Measurements from ENCODE around the gene BTN1A1.

BTN1A1 gene

GRCh38 chr6:26487466-26487865, 12.6 kb upstream of the BTN1A1 start:
- no peak for TF ChIP-seq CTCF (conservative IDR thresholded peaks at IDR 0.05)
- no peak overlapping the region for H3K27ac ChIP-seq

GRCh38 chr6:26489996-26490964, 9.8 kb upstream of the BTN1A1 start:
- no peak overlapping the region for H3K27ac ChIP-seq
- TF ChIP-seq CTCF (conservative IDR thresholded peaks at IDR 0.05), result no peak

DNA sequence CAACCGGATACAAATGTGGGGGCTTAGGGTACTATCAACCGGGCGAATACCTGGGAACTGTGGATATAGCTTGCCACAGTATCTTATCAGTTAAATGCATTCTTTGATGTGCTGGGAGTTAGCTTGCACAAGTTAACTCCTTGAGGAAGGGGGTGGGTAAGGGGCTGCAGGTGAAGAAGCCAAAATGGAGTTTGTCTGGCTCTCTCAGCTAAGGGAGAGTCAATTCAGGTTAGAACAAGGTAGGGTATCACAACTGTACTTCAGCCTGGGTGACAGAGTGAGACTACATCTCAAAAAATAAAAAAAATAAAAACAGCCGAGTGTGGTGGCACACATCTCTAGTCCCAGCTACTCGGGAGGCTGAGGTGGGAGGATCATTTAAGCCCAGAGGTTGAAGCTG, 8.5 kb upstream of the BTN1A1 start:
- TF ChIP-seq CTCF (conservative IDR thresholded peaks at IDR 0.05), result no peak
- H3K27ac ChIP-seq, result no peak overlapping the region

GRCh38 chr6:26493258-26493657, 6.8 kb upstream of the BTN1A1 start:
- H3K27ac ChIP-seq, result no peak overlapping the region

GRCh38 chr6:26494117-26494516, 6.0 kb upstream of the BTN1A1 start:
- no peak for TF ChIP-seq CTCF (conservative IDR thresholded peaks at IDR 0.05)

More at GRCh38 chr6:26493258-26493657, 6.8 kb upstream of the BTN1A1 start:
- TF ChIP-seq CTCF (conservative IDR thresholded peaks at IDR 0.05), result peak; percentile 31; the same call in 1 of the 2 replicates

DNA sequence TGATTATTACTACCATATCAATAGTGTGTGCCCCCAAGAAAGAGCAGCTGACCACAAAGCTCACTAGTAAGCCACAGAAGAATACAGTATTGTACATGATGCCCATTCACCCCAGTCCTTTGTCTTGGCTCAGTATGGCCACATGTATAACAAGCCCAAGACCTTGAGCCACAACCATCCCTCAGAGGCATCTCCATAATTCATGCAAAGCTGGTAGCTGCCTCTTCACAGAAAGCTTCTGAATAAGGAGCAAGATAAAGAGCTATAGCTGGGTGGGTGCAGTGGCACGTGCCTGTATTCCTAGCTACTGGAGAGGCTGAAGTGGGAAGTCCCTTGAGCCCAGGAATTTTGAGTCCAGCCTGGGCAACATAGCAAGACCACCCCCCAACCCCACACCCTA, 4.8 kb upstream of the BTN1A1 start:
- TF ChIP-seq CTCF (conservative IDR thresholded peaks at IDR 0.05), result no peak
- no peak overlapping the region for H3K27ac ChIP-seq

More at GRCh38 chr6:26494117-26494516, 6.0 kb upstream of the BTN1A1 start:
- no peak overlapping the region for H3K27ac ChIP-seq

GRCh38 chr6:26497610-26498009, 2.5 kb upstream of the BTN1A1 start:
- no peak for TF ChIP-seq CTCF (conservative IDR thresholded peaks at IDR 0.05)
- no peak overlapping the region for H3K27ac ChIP-seq

All from VCaP (cell line).